ENCODE measurements around the gene POTEH. TPM values are rescaled to one million over a fixed set of nuclear protein-coding genes. Genes with fewer than 3 reads are reported as not detected.
"Not testable (repeated sequence)": the region's sequence is repeated elsewhere in the genome, so short reads cannot be mapped to it uniquely, and the experiment has no call there.

POTEH gene
- not detected for total RNA-seq
- polyA plus RNA-seq = not detected
- long read RNA-seq, donor 1 = 0 reads
- long read RNA-seq, donor 2 = 0 reads
- long read RNA-seq, donor 3 = 0 reads
- long read RNA-seq, donor 4 = 0 reads
- long read RNA-seq, donor 5 = 0 reads

GRCh38 chr22:15689749-15690125 is at the start of gene POTEH:
TSS of gene POTEH (plus strand) at chr22:15690026. CDS start at chr22:15690078, 52 bp downstream.
- not testable (repeated sequence) for ATAC-seq (ENCODE audit: insufficient read depth, low FRiP score); H3K9ac ChIP-seq (ENCODE audit: insufficient read depth in 1 of 2, low read length in 2 of 2); H3K36me3 ChIP-seq (ENCODE audit: control insufficient read depth in 4 of 4, insufficient read depth in 4 of 4, low read length in 4 of 4); DNase-seq; H3K4me1 ChIP-seq (ENCODE audit: control insufficient read depth in 5 of 5, insufficient read depth in 5 of 5, low read length in 5 of 5); H3K27me3 ChIP-seq (ENCODE audit: control insufficient read depth in 3 of 3, insufficient read depth in 3 of 3, low read length in 2 of 3); H3K9me3 ChIP-seq (ENCODE audit: control insufficient read depth in 4 of 4, insufficient read depth in 3 of 4, low read length in 3 of 4); H3K4me3 ChIP-seq; H3K27ac ChIP-seq (ENCODE audit: low read depth in 1 of 2, low read length in 1 of 2)
- WGBS, 2 donors = 88 to 96% methylated on average over 5 to 7 of the region's 11 CpGs

DNA sequence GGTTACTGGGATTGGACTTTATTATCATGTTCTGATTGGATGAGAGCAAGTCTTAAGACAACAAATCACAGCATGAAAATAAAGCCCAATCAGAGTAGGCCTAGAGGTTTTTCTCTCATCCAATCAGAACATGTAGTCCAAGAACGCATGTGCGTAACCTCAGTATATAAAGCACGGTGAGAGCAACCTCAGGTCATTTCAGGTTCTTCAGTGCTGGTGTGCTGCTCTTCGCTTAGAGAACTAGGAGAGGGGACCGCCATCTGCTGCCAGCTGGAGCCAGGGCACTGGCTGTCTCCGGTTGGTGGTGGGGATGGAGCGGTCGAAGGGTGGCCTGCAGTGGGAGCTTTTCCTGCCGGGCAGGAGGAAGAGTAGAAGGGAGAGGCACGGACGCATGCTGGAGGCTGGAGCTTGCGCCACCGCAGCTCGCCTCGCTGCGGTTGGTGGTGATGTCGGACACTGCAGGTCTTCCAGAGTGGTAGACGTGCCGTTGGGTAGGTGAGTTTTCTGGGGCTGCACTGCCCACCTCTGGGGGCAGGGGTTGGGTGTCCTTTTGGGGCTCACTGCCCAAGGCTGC is 47.5 kb upstream of the POTEH start:
- not testable (repeated sequence) for ATAC-seq (ENCODE audit: insufficient read depth, low FRiP score); H3K9ac ChIP-seq (ENCODE audit: insufficient read depth in 1 of 2, low read length in 2 of 2); H3K36me3 ChIP-seq (ENCODE audit: control insufficient read depth in 4 of 4, insufficient read depth in 4 of 4, low read length in 4 of 4); H3K4me1 ChIP-seq (ENCODE audit: control insufficient read depth in 5 of 5, insufficient read depth in 5 of 5, low read length in 5 of 5); DNase-seq; H3K27me3 ChIP-seq (ENCODE audit: control insufficient read depth in 3 of 3, insufficient read depth in 3 of 3, low read length in 2 of 3); H3K9me3 ChIP-seq (ENCODE audit: control insufficient read depth in 4 of 4, insufficient read depth in 3 of 4, low read length in 3 of 4); H3K27ac ChIP-seq (ENCODE audit: low read depth in 1 of 2, low read length in 1 of 2); H3K4me3 ChIP-seq
- WGBS, 2 donors = 91 to 93% methylated on average over 5 of the region's 19 CpGs

DNA sequence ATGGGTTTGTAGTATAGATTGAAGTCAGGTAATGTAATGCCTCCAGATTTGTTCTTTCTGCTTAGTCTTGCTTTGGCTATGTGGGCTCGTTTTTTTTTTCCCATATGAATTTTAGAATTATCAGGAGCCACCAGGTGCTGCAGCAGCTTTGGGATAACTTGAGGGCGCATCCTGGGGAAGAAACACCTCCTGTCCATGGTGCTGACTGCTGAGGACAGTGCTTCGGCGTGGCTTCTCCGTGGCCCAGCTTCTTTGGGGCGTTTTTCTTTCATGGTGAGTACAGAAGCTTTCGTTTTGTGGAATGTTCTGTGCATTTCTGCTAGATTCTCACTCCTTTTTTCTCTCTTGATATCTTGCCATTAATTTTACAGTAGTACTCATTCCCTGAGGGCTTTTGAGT is 37.9 kb upstream of the POTEH start:
- H3K36me3 ChIP-seq (ENCODE audit: control insufficient read depth in 4 of 4, insufficient read depth in 4 of 4, low read length in 4 of 4) = not testable (repeated sequence)

GRCh38 chr22:15652738-15653137 is 37.1 kb upstream of the POTEH start:
- H3K4me1 ChIP-seq (ENCODE audit: control insufficient read depth in 5 of 5, insufficient read depth in 5 of 5, low read length in 5 of 5); H3K4me3 ChIP-seq; H3K27me3 ChIP-seq (ENCODE audit: control insufficient read depth in 3 of 3, insufficient read depth in 3 of 3, low read length in 2 of 3); ATAC-seq (ENCODE audit: insufficient read depth, low FRiP score); H3K9ac ChIP-seq (ENCODE audit: insufficient read depth in 1 of 2, low read length in 2 of 2); H3K9me3 ChIP-seq (ENCODE audit: control insufficient read depth in 4 of 4, insufficient read depth in 3 of 4, low read length in 3 of 4); DNase-seq; H3K27ac ChIP-seq (ENCODE audit: low read depth in 1 of 2, low read length in 1 of 2); H3K36me3 ChIP-seq (ENCODE audit: control insufficient read depth in 4 of 4, insufficient read depth in 4 of 4, low read length in 4 of 4): not testable (repeated sequence)
- WGBS, 2 donors = no CpG with 5 or more reads among the region's 6 CpGs

More for the DNA sequence above, 37.9 kb upstream of the POTEH start:
- ATAC-seq (ENCODE audit: insufficient read depth, low FRiP score); H3K27me3 ChIP-seq (ENCODE audit: control insufficient read depth in 3 of 3, insufficient read depth in 3 of 3, low read length in 2 of 3); H3K4me3 ChIP-seq; DNase-seq; H3K4me1 ChIP-seq (ENCODE audit: control insufficient read depth in 5 of 5, insufficient read depth in 5 of 5, low read length in 5 of 5); H3K9ac ChIP-seq (ENCODE audit: insufficient read depth in 1 of 2, low read length in 2 of 2); H3K27ac ChIP-seq (ENCODE audit: low read depth in 1 of 2, low read length in 1 of 2); H3K9me3 ChIP-seq (ENCODE audit: control insufficient read depth in 4 of 4, insufficient read depth in 3 of 4, low read length in 3 of 4): not testable (repeated sequence)
- 53 to 56% methylated on average over 6 of the region's 7 CpGs for WGBS, 2 donors

DNA sequence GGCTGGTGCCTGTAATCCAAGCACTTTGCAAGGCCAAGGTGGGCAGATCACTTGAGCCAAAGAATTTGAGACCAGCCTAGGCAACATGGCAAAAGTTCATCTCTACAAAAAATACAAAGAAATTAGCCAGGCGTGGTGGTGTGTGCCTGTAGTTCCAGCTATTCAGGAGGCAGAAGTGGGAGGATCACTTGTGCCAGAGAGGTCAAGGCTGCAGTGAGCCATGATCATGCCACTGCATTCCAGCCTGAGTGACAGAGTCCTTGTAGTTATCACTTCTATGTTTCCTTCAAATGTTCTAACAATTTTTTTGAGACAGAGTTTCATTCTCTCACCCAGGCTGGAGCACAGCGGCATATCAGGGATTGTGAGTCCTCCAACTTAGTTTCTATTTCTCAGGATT is 36.6 kb upstream of the POTEH start:
- not testable (repeated sequence) for H3K4me3 ChIP-seq; DNase-seq; H3K9ac ChIP-seq (ENCODE audit: insufficient read depth in 1 of 2, low read length in 2 of 2); H3K9me3 ChIP-seq (ENCODE audit: control insufficient read depth in 4 of 4, insufficient read depth in 3 of 4, low read length in 3 of 4); H3K36me3 ChIP-seq (ENCODE audit: control insufficient read depth in 4 of 4, insufficient read depth in 4 of 4, low read length in 4 of 4); H3K4me1 ChIP-seq (ENCODE audit: control insufficient read depth in 5 of 5, insufficient read depth in 5 of 5, low read length in 5 of 5); ATAC-seq (ENCODE audit: insufficient read depth, low FRiP score); H3K27ac ChIP-seq (ENCODE audit: low read depth in 1 of 2, low read length in 1 of 2); H3K27me3 ChIP-seq (ENCODE audit: control insufficient read depth in 3 of 3, insufficient read depth in 3 of 3, low read length in 2 of 3)
- 71 to 82% methylated on average over 2 of the region's 2 CpGs for WGBS, 2 donors

GRCh38 chr22:15661102-15661501 is 28.7 kb upstream of the POTEH start:
- ATAC-seq (ENCODE audit: insufficient read depth, low FRiP score) = not testable (repeated sequence)

GRCh38 chr22:15664682-15665081 is 25.1 kb upstream of the POTEH start:
- H3K9me3 ChIP-seq (ENCODE audit: control insufficient read depth in 4 of 4, insufficient read depth in 3 of 4, low read length in 3 of 4); H3K9ac ChIP-seq (ENCODE audit: insufficient read depth in 1 of 2, low read length in 2 of 2); ATAC-seq (ENCODE audit: insufficient read depth, low FRiP score); H3K27ac ChIP-seq (ENCODE audit: low read depth in 1 of 2, low read length in 1 of 2); H3K4me1 ChIP-seq (ENCODE audit: control insufficient read depth in 5 of 5, insufficient read depth in 5 of 5, low read length in 5 of 5); H3K4me3 ChIP-seq; H3K36me3 ChIP-seq (ENCODE audit: control insufficient read depth in 4 of 4, insufficient read depth in 4 of 4, low read length in 4 of 4); H3K27me3 ChIP-seq (ENCODE audit: control insufficient read depth in 3 of 3, insufficient read depth in 3 of 3, low read length in 2 of 3); DNase-seq: not testable (repeated sequence)
- 100% methylated on average over 1 to 2 of the region's 3 CpGs for WGBS, 2 donors

More at GRCh38 chr22:15661102-15661501, 28.7 kb upstream of the POTEH start:
- H3K9me3 ChIP-seq (ENCODE audit: control insufficient read depth in 4 of 4, insufficient read depth in 3 of 4, low read length in 3 of 4); H3K36me3 ChIP-seq (ENCODE audit: control insufficient read depth in 4 of 4, insufficient read depth in 4 of 4, low read length in 4 of 4); H3K27ac ChIP-seq (ENCODE audit: low read depth in 1 of 2, low read length in 1 of 2); H3K4me1 ChIP-seq (ENCODE audit: control insufficient read depth in 5 of 5, insufficient read depth in 5 of 5, low read length in 5 of 5); H3K9ac ChIP-seq (ENCODE audit: insufficient read depth in 1 of 2, low read length in 2 of 2); DNase-seq; H3K4me3 ChIP-seq; H3K27me3 ChIP-seq (ENCODE audit: control insufficient read depth in 3 of 3, insufficient read depth in 3 of 3, low read length in 2 of 3): not testable (repeated sequence)
- no CpG with 5 or more reads among the region's 2 CpGs for WGBS, 2 donors

DNA sequence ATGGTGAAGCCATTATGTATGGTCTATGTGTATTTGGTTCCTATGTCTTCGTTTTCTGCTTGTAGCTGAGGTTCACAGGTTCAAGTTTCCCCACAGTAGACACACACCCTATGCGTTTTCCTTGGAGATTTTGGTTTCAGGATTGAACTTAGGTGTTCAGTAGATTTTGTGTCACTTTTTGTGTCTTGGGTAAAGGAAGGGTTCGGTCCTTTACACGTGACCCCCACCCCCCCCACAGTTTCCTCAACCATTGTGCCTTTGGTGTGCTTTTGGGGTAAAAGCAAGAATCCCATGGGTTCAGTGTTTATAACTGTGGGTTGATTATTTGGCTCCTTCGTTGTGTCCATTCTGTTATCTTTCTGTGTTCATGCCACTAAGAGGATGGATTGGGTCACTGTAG is 24.3 kb upstream of the POTEH start:
- not testable (repeated sequence) for ATAC-seq (ENCODE audit: insufficient read depth, low FRiP score); H3K27me3 ChIP-seq (ENCODE audit: control insufficient read depth in 3 of 3, insufficient read depth in 3 of 3, low read length in 2 of 3); H3K4me1 ChIP-seq (ENCODE audit: control insufficient read depth in 5 of 5, insufficient read depth in 5 of 5, low read length in 5 of 5); H3K9me3 ChIP-seq (ENCODE audit: control insufficient read depth in 4 of 4, insufficient read depth in 3 of 4, low read length in 3 of 4); H3K27ac ChIP-seq (ENCODE audit: low read depth in 1 of 2, low read length in 1 of 2); H3K9ac ChIP-seq (ENCODE audit: insufficient read depth in 1 of 2, low read length in 2 of 2); H3K4me3 ChIP-seq; DNase-seq; H3K36me3 ChIP-seq (ENCODE audit: control insufficient read depth in 4 of 4, insufficient read depth in 4 of 4, low read length in 4 of 4)
- 54 to 60% methylated on average over 5 of the region's 5 CpGs for WGBS, 2 donors
